Naive thymus-derived CD4-positive, alpha-beta T cell (primary cell): Measurements from ENCODE around the gene MICAL1. TPM values are rescaled to one million over a fixed set of nuclear protein-coding genes. Genes with fewer than 3 reads are reported as not detected.

Source experiments
- ATAC-seq: fragments of 150-1000 bp; cut with Tn5 transposase; 2 replicates; pipeline ENCODE4 v1.10.0; 2021; ENCODE audit warnings: mild to moderate bottlenecking, moderate library complexity
- CTCF ChIA-PET: fragments of 350-600 bp; sonication (Branson Sonifier 250); formaldehyde crosslinking; loops from one replicate; lab custom pipeline; 2021; ENCODE audit warnings: antibody characterized with exemption; lab: Charles Lee
- POLR2A ChIA-PET: fragments of 350-600 bp; sonication (Branson Sonifier 250); formaldehyde crosslinking; loops from one replicate; lab custom pipeline; 2021; ENCODE audit warnings: antibody characterized with exemption, inconsistent platforms; lab: Charles Lee
- DNase-seq, 9 donors: peaks; one replicate each; pipeline versions ENCODE4 v3.0.0 to v3.0.0-alpha.2; 2020 to 2022; ENCODE audit warnings: mixed read lengths in 1 of 9
- H3K27ac ChIP-seq: one replicate; pipeline ENCODE4 v1.7.0; 2013; ENCODE audit warnings: mild to moderate bottlenecking, low read depth, low read length, moderate library complexity
- H3K27me3 ChIP-seq, 2 donors: one replicate each; pipeline ENCODE4 v1.7.0; 2013; ENCODE audit warnings: low read length in 2 of 2, mild to moderate bottlenecking in 2 of 2, moderate library complexity in 2 of 2; ENCODE audit not compliant: control insufficient read depth in 2 of 2, insufficient read depth in 2 of 2
- H3K36me3 ChIP-seq, 3 experiments: 1 replicate in 2 of 3; 2 replicates in 1 of 3; pipeline ENCODE4 v1.7.0; 2013; ENCODE audit warnings: low read length in 3 of 3, mild to moderate bottlenecking in 3 of 3, moderate library complexity in 1 of 3; ENCODE audit not compliant: insufficient read depth in 3 of 3, control insufficient read depth in 2 of 3
- H3K4me1 ChIP-seq, 2 donors: one replicate each; pipeline ENCODE4 v1.7.0; 2013; ENCODE audit warnings: low read length in 2 of 2, mild to moderate bottlenecking in 2 of 2, moderate library complexity in 1 of 2; ENCODE audit not compliant: control insufficient read depth in 2 of 2, insufficient read depth in 2 of 2
- H3K4me3 ChIP-seq: 2 replicates; pipeline ENCODE4 v1.7.0; 2013; ENCODE audit warnings: mild to moderate bottlenecking, low read length
- H3K9me3 ChIP-seq, 3 experiments: 1 replicate in 2 of 3; 2 replicates in 1 of 3; pipeline ENCODE4 v1.7.0; 2013; ENCODE audit warnings: low read length in 3 of 3; ENCODE audit not compliant: control insufficient read depth in 2 of 3
- H3K27ac Mint-ChIP-seq, 9 donors: one replicate each; pipeline ENCODE4 v1.8.0; 2020 to 2022; ENCODE audit warnings: mixed read lengths in 9 of 9, mild to moderate bottlenecking in 8 of 9, moderate library complexity in 5 of 9, inconsistent platforms in 2 of 9
- H3K27me3 Mint-ChIP-seq, 5 donors: one replicate each; pipeline ENCODE4 v1.8.0; 2021 to 2022; ENCODE audit warnings: mixed read lengths in 5 of 5, mild to moderate bottlenecking in 1 of 5
- H3K36me3 Mint-ChIP-seq, 5 donors: one replicate each; pipeline ENCODE4 v1.8.0; 2020 to 2022; ENCODE audit warnings: mixed read lengths in 5 of 5, mild to moderate bottlenecking in 3 of 5, inconsistent platforms in 1 of 5
- H3K4me1 Mint-ChIP-seq, 7 donors: one replicate each; pipeline ENCODE4 v1.8.0; 2020 to 2022; ENCODE audit warnings: mixed read lengths in 7 of 7, mild to moderate bottlenecking in 3 of 7, inconsistent platforms in 1 of 7
- H3K4me3 Mint-ChIP-seq, 10 donors: one replicate each; pipeline ENCODE4 v1.8.0; 2020 to 2022; ENCODE audit warnings: mild to moderate bottlenecking in 10 of 10, mixed read lengths in 10 of 10, moderate library complexity in 6 of 10, inconsistent platforms in 2 of 10
- H3K9me3 Mint-ChIP-seq, 11 donors: one replicate each; pipeline ENCODE4 v1.8.0; 2020 to 2022; ENCODE audit warnings: mixed read lengths in 11 of 11, mild to moderate bottlenecking in 4 of 11, inconsistent platforms in 1 of 11, moderate library complexity in 1 of 11
- intact Hi-C, 2 donors: fragments of 100-400 bp; cut with micrococcal nuclease; formaldehyde crosslinking; loops; one replicate each; pipeline ENCODE4 v1.15.1; 2023
- polyA plus RNA-seq, 2 donors: library from polyadenylated mRNA; unstranded; fragments of 300-500 nt; fragmentation: Illumina TruSeq; gene quantifications; one replicate each; pipeline ENCODE4 v1.2.3, GENCODE V29; 2021
- total RNA-seq, 6 experiments: library from RNA in 5 of 6; stranded (reverse) in 5 of 6; gene quantifications; 1 replicate in 5 of 6; 2 replicates in 1 of 6; pipeline ENCODE4 v1.2.3 and lab custom pipeline; 2021 to 2026

Gene MICAL1
- total and polyA plus RNA-seq, 7 experiments from 2014 or later, result 18.3 to 125 (median 63.4) TPM

DNA sequence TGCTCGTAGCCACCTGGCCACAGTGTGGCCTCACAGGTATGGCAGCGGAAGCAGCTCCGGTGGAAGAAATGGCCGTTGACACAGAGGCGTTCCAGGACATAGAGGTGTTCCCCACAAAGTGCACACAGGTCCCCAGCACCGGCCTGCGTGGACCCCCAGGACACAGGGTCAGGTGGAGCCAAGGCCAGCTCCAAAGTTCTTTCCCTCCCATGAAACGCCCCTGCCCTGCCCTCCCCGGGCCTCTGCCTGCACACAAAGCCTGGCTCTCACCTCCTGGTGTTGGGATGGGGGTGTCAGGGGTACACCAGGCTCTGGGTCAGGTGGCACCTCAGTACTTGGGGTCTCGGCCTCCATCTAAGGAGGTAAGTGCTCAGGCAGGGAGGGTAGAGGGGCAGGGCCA, 8.5 kb downstream of the MICAL1 start:
- ChIA-PET CTCF (no interaction called here), POLR2A (interaction anchor here (1.2 to 2.2 kb wide), 4 partner anchors 9 to 64 kb away, joined by 4 to 8 read pairs (median 4); partner anchors contain the start of genes CD164 and MICAL1)
- intact Hi-C loops, result loop anchor here in 1 of 2 donors (10.0 kb wide), 1 partner anchor 1428 kb away; the partner anchor contains the start of gene AMD1
- Histone ChIP-seq H3K27me3 (no peaks in the 10 kb centered on the region), H3K27ac (no peak overlapping the region), H3K4me3 (no peak overlapping the region), H3K4me1 (peaks cover 18% of the 10 kb centered on the region in 2 donors), H3K9me3 (no peaks in the 10 kb centered on the region), H3K36me3 (peaks cover 4 to 65% (median 7%) of the 10 kb centered on the region in 3 experiments)
- H3K36me3 Mint-ChIP-seq, result peaks cover 0 to 38% (median 0%) of the 10 kb centered on the region in 5 donors
- no peak for DNase-seq
- no peak overlapping the region for H3K4me3 Mint-ChIP-seq
- H3K9me3 Mint-ChIP-seq, result no peaks in the 10 kb centered on the region
- H3K27ac Mint-ChIP-seq, result peak overlapping the region in 6 of 9 donors; percentile 21 to 84 (median 50)
- peaks cover 28 to 55% (median 47%) of the 10 kb centered on the region in 7 donors for H3K4me1 Mint-ChIP-seq
- ATAC-seq, result no peak
- no peaks in the 10 kb centered on the region for H3K27me3 Mint-ChIP-seq

DNA sequence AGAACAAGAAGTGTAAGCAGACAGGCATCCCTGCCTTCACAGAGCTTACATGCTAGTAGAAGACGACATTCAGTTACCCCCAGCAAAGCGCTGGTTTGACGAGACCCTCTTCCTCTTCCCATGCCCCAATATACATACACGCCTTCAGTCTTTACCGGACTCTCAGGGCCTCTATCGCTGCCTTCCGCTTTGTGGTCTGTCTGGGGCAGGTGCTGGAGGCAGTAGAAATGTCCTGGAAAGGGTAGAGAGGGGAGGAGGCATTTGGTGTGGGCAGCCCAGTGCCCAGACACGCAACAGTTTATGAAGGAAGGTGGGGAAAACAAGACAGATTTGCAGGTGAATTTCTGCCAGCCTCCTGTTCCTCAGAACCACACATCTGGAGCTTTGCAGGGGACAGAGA, 9.0 kb downstream of the MICAL1 start:
- Mint-ChIP-seq H3K9me3 (no peaks in the 10 kb centered on the region), H3K27me3 (no peaks in the 10 kb centered on the region), H3K4me1 (peaks cover 29 to 55% (median 48%) of the 10 kb centered on the region in 7 donors), H3K27ac (peak overlapping the region; percentile 21 to 87 (median 70)), H3K36me3 (peaks cover 0 to 35% (median 0%) of the 10 kb centered on the region in 5 donors), H3K4me3 (no peak overlapping the region)
- Histone ChIP-seq H3K36me3 (peaks cover 1 to 59% (median 4%) of the 10 kb centered on the region in 3 experiments), H3K9me3 (no peaks in the 10 kb centered on the region), H3K27ac (no peak overlapping the region), H3K27me3 (no peaks in the 10 kb centered on the region), H3K4me3 (no peak overlapping the region), H3K4me1 (peaks cover 23 to 24% of the 10 kb centered on the region in 2 donors)
- ChIA-PET POLR2A (interaction anchor here (0.6 to 2.2 kb wide), 5 partner anchors 10 to 73 kb away, joined by 3 to 8 read pairs (median 4); partner anchors contain the start of genes CD164 and MICAL1), CTCF (no interaction called here)
- ATAC-seq (no peak), DNase-seq (no peak)
- intact Hi-C loops, result loop anchor here in 1 of 2 donors (10.0 kb wide), 1 partner anchor 1428 kb away; the partner anchor contains the start of gene AMD1

DNA sequence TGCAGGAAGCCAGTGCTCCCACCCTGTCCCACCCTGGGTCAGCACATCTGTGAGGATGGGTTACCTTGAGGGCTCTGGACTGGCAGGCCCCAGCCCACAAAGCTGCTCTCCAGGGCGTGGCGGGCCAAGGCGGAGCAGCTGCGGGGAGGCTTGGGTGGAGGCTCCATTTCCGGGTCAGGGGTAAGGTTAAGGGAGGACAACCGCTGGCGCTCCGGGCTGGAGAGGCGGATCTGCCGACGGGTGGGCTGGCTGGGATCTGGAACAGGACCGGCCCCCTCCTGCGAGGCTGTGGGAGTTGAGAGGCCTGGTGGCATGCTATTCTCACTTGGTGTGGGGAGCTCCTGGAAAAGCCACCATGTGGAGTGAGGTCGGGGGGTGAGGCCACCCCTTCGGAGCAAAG, 9.5 kb downstream of the MICAL1 start:
- no peak overlapping the region for H3K4me3 Mint-ChIP-seq
- ChIA-PET POLR2A (interaction anchor here (0.6 to 2.2 kb wide), 5 partner anchors 10 to 73 kb away, joined by 3 to 8 read pairs (median 4); partner anchors contain the start of genes CD164 and MICAL1), CTCF (no interaction called here)
- intact Hi-C loops, result loop anchor here in 1 of 2 donors (10.0 kb wide), 1 partner anchor 1429 kb away; the partner anchor contains the start of gene AMD1
- H3K9me3 ChIP-seq, result no peaks in the 10 kb centered on the region
- H3K27ac Mint-ChIP-seq, result peak overlapping the region in 6 of 9 donors; percentile 21 to 87 (median 76)
- no peak overlapping the region for H3K27ac ChIP-seq
- H3K27me3 ChIP-seq, result no peaks in the 10 kb centered on the region
- peaks cover 0 to 56% (median 4%) of the 10 kb centered on the region in 3 experiments for H3K36me3 ChIP-seq
- no peaks in the 10 kb centered on the region for H3K27me3 Mint-ChIP-seq
- peaks cover 33 to 60% (median 49%) of the 10 kb centered on the region in 7 donors for H3K4me1 Mint-ChIP-seq
- peaks cover 0 to under 1% (median 0%) of the 10 kb centered on the region in 11 donors for H3K9me3 Mint-ChIP-seq
- ATAC-seq (no peak), DNase-seq (no peak)
- peaks cover 0 to 36% (median 0%) of the 10 kb centered on the region in 5 donors for H3K36me3 Mint-ChIP-seq
- no peak overlapping the region for H3K4me3 ChIP-seq
- peaks cover 25 to 28% of the 10 kb centered on the region in 2 donors for H3K4me1 ChIP-seq

DNA sequence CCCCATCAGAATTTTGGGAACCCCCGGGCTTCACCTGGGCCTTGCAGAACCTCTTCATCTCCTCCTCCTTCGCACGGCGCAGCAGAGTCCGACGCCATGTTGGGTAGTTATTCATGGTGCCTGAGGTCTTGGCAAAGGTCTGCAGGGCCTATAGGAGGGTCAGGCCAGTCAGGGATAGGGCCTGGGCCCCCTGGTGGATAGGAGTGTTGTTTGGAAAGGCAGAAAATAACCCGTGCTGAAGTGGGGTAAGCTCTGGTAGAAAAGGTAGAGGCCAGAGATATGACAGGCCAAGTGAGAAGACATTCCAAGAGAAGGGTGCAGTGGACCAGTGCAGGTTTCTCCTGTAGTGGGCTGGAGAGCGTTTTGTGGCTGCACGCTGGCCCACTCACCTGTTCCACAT, 10.2 kb downstream of the MICAL1 start:
- H3K4me1 ChIP-seq, result peaks cover 22 to 24% of the 10 kb centered on the region in 2 donors
- ChIA-PET POLR2A (interaction anchor here (1.4 to 1.8 kb wide), 2 partner anchors 11 to 62 kb away, joined by 5 to 8 read pairs; partner anchors contain the start of gene MICAL1), CTCF (interaction anchor here (0.8 kb wide), 1 partner anchor 10 kb away, joined by 3 read pairs; the partner anchor contains the start of gene MICAL1)
- Mint-ChIP-seq H3K27me3 (no peaks in the 10 kb centered on the region), H3K27ac (peak overlapping the region in 5 of 9 donors; percentile 43 to 81 (median 65)), H3K9me3 (peaks cover 0 to 2% (median 0%) of the 10 kb centered on the region in 11 donors), H3K4me1 (peaks cover 31 to 55% (median 43%) of the 10 kb centered on the region in 7 donors), H3K4me3 (no peak overlapping the region), H3K36me3 (peaks cover 0 to 32% (median 0%) of the 10 kb centered on the region in 5 donors)
- no peak overlapping the region for H3K4me3 ChIP-seq
- no peak overlapping the region for H3K27ac ChIP-seq
- no peak for ATAC-seq
- H3K36me3 ChIP-seq, result peaks cover 0 to 57% (median 4%) of the 10 kb centered on the region in 3 experiments
- no peaks in the 10 kb centered on the region for H3K9me3 ChIP-seq
- no peaks in the 10 kb centered on the region for H3K27me3 ChIP-seq
- intact Hi-C loops, result loop anchor here in 1 of 2 donors (10.0 kb wide), 1 partner anchor 1429 kb away; the partner anchor contains the start of gene AMD1
- DNase-seq, result no peak

DNA sequence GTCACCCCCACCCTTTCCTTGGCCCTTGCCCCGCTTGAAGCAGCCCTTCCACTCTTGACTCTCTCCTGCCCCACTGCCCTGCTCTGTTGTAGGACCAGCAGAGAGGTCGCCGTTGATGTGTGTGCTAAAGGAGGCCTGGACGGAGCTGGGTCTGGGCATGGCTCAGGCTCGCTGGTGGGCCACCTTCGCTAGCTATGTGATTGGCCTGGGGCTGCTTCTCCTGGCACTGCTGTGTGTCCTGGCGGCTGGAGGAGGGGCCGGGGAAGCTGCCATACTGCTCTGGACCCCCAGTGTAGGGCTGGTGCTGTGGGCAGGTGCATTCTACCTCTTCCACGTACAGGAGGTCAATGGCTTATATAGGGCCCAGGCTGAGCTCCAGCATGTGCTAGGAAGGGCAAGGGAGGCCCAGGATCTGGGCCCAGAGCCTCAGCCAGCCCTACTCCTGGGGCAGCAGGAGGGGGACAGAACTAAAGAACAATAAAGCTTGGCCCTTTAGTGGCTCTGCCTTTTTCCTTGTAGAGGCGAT, 12.1 kb downstream of the MICAL1 start:
- ChIA-PET CTCF (interaction anchor here (0.7 to 4.1 kb wide), 4 partner anchors 12 to 60 kb away, joined by 3 to 18 read pairs (median 3); partner anchors contain the start of genes CD164 and MICAL1), POLR2A (interaction anchor here (1.2 to 4.5 kb wide), 4 partner anchors 10 to 60 kb away, joined by 5 to 49 read pairs (median 48); partner anchors contain the start of genes CD164 and MICAL1)
- H3K36me3 Mint-ChIP-seq, result peaks cover 0 to 25% (median 0%) of the 10 kb centered on the region in 5 donors
- ATAC-seq (no peak), DNase-seq (no peak)
- intact Hi-C loops, result loop anchor here in 1 of 2 donors (5.0 to 10.0 kb wide), 2 partner anchors 256 to 1431 kb away; partner anchors contain the start of gene AMD1
- Histone ChIP-seq H3K27me3 (no peaks in the 10 kb centered on the region), H3K36me3 (peaks cover 0 to 54% (median 4%) of the 10 kb centered on the region in 3 experiments), H3K4me3 (no peak overlapping the region), H3K4me1 (peaks cover 11% of the 10 kb centered on the region in 2 donors), H3K9me3 (no peaks in the 10 kb centered on the region), H3K27ac (no peak overlapping the region)
- H3K27me3 Mint-ChIP-seq, result peaks cover 0 to 2% (median 0%) of the 10 kb centered on the region in 5 donors
- peaks cover 0 to 2% (median 0%) of the 10 kb centered on the region in 11 donors for H3K9me3 Mint-ChIP-seq
- H3K4me3 Mint-ChIP-seq, result peak overlapping the region in 3 of 10 donors; percentile 13 to 44 (median 34)
- H3K4me1 Mint-ChIP-seq, result peaks cover 20 to 45% (median 31%) of the 10 kb centered on the region in 7 donors
- H3K27ac Mint-ChIP-seq, result peak overlapping the region in 7 of 9 donors; percentile 32 to 93 (median 65)

DNA sequence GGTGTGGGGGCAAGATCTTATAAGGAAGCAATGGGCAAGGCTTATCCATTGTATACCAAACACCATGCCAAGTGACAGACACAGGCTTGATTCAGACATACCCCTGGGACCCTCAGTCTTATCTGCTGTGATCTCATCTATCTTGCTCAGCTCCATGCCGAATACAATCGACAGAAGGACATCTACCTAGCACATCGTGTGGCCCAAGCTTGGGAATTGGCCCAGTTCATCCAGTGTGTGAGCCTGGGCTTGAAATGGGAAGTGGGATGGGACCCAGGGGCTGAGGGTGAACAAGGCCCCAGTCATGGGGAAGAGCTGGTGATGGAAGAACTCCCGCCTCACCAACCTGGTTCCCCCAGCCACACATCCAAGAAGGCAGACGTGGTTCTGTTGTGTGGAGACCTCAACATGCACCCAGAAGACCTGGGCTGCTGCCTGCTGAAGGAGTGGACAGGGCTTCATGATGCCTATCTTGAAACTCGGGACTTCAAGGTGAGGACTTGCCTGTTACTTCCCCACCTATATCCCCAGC, 13.1 kb downstream of the MICAL1 start:
- peaks cover 14 to 37% (median 24%) of the 10 kb centered on the region in 7 donors for H3K4me1 Mint-ChIP-seq
- no peak overlapping the region for H3K4me3 ChIP-seq
- ChIA-PET POLR2A (interaction anchor here (0.6 to 4.5 kb wide), 9 partner anchors 8 to 66 kb away, joined by 3 to 49 read pairs (median 13); partner anchors contain the start of genes CD164, MICAL1 and ZBTB24), CTCF (interaction anchor here (0.6 to 4.1 kb wide), 7 partner anchors 13 to 262 kb away, joined by 3 to 18 read pairs (median 4); partner anchors contain the start of genes CD164 and MICAL1)
- peaks cover 0 to 46% (median 4%) of the 10 kb centered on the region in 3 experiments for H3K36me3 ChIP-seq
- H3K36me3 Mint-ChIP-seq, result peaks cover 0 to 24% (median 0%) of the 10 kb centered on the region in 5 donors
- H3K27ac Mint-ChIP-seq, result peak overlapping the region; percentile 13 to 97 (median 92)
- DNase-seq, result no peak
- H3K4me1 ChIP-seq, result peaks cover 11% of the 10 kb centered on the region in 2 donors
- no peak overlapping the region for H3K27ac ChIP-seq
- no peaks in the 10 kb centered on the region for H3K27me3 ChIP-seq
- H3K9me3 ChIP-seq, result no peaks in the 10 kb centered on the region
- peaks cover 0 to 2% (median 0%) of the 10 kb centered on the region in 11 donors for H3K9me3 Mint-ChIP-seq
- peaks cover 0 to 2% (median 0%) of the 10 kb centered on the region in 5 donors for H3K27me3 Mint-ChIP-seq
- peak overlapping the region; percentile 57 to 95 (median 93) for H3K4me3 Mint-ChIP-seq
- no peak for ATAC-seq
- intact Hi-C loops, result loop anchor here in 1 of 2 donors (5.0 to 10.0 kb wide), 2 partner anchors 255 to 1432 kb away; partner anchors contain the start of gene AMD1
